Measurements from ENCODE around the gene MYMK.

MYMK gene

GRCh38 chr9:133505186-133505830 lies 19.5 kb downstream of the MYMK start:
- no peak for DNase-seq (ENCODE audit: low read depth)

- DNase-seq (ENCODE audit: low read depth): no peak
Measured at GRCh38 chr9:133502112-133502511, 22.6 kb downstream of the MYMK start.

- DNase-seq (ENCODE audit: low read depth): no peak
Measured at GRCh38 chr9:133499892-133500270, 24.9 kb downstream of the MYMK start.

- no peak for DNase-seq (ENCODE audit: low read depth)
Measured at GRCh38 chr9:133499132-133499891, 25.4 kb downstream of the MYMK start.

GRCh38 chr9:133496861-133497842 lies 27.6 kb downstream of the MYMK start:
- DNase-seq (ENCODE audit: low read depth): no peak

- DNase-seq (ENCODE audit: low read depth): no peak
Measured at GRCh38 chr9:133495327-133496293, 29.1 kb downstream of the MYMK start.

- no peak for DNase-seq (ENCODE audit: low read depth)
Measured at GRCh38 chr9:133494636-133495326, 30.0 kb downstream of the MYMK start.

GRCh38 chr9:133493845-133494540 lies 30.8 kb downstream of the MYMK start:
- no peak for DNase-seq (ENCODE audit: low read depth)

- no peak for DNase-seq (ENCODE audit: low read depth)
Measured at GRCh38 chr9:133493428-133493827, 31.3 kb downstream of the MYMK start.

- DNase-seq (ENCODE audit: low read depth): no peak
Measured at GRCh38 chr9:133492061-133493021, 32.4 kb downstream of the MYMK start.

GRCh38 chr9:133491656-133491925 lies 33.2 kb downstream of the MYMK start:
- no peak for DNase-seq (ENCODE audit: low read depth)

GRCh38 chr9:133490865-133491655 lies 33.7 kb downstream of the MYMK start:
- DNase-seq (ENCODE audit: low read depth): no peak

- DNase-seq (ENCODE audit: low read depth): no peak
Measured at GRCh38 chr9:133490201-133490681, 34.5 kb downstream of the MYMK start.

- no peak for DNase-seq (ENCODE audit: low read depth)
Measured at GRCh38 chr9:133489253-133490190, 35.2 kb downstream of the MYMK start.

GRCh38 chr9:133488686-133489252 lies 36.0 kb downstream of the MYMK start:
- DNase-seq (ENCODE audit: low read depth): no peak

GRCh38 chr9:133487331-133487725 lies 37.4 kb downstream of the MYMK start:
- no peak for DNase-seq (ENCODE audit: low read depth)

Data from T follicular helper cell (primary cell).